Osteoblast (primary cell): ENCODE measurements around the gene KRTAP9-3. TPM values are rescaled to one million over a fixed set of nuclear protein-coding genes. Genes with fewer than 3 reads are reported as not detected.

Source experiments
- small RNA-seq: library from RNA; depleted of rRNA; stranded (forward); fragments of <200 nt; gene quantifications from one replicate; pipeline ENCODE3, GENCODE V24; 2012
- total RNA-seq: library from RNA; depleted of rRNA; stranded (reverse); fragments of >200 nt; gene quantifications from 2 replicates; pipeline ENCODE4 v1.2.3, GENCODE V29; 2012

KRTAP9-3 gene
- total RNA-seq, 1 donor, result not detected

Small RNA genes lying within 50 kb of the gene (small RNA-seq; reads per million reads assigned to genes)
- gene KRTAP4-17P, result not detected
- not detected for gene KRTAP9-10P

Other genes with a start within 250 kb of the KRTAP9-3 start
- gene KRT40, start 248.1 kb upstream of the KRTAP9-3 start, total RNA-seq, result under 0.01 TPM in 1 of 2 replicates, not detected in the other
- gene KRTAP3-3, start 238.3 kb upstream of the KRTAP9-3 start, total RNA-seq, result not detected in 2 replicates
- not detected in 2 replicates for gene KRTAP3-2, start 232.5 kb upstream of the KRTAP9-3 start, total RNA-seq
- not detected in 2 replicates for gene KRTAP3-1, start 223.3 kb upstream of the KRTAP9-3 start, total RNA-seq
- 25.0 and 31.8 TPM in 2 replicates for gene KRTAP1-5, start 205.2 kb upstream of the KRTAP9-3 start, total RNA-seq
- gene KRTAP1-4, start 202.3 kb upstream of the KRTAP9-3 start, total RNA-seq, result not detected in 2 replicates
- not detected in 2 replicates for gene KRTAP1-3, start 197.6 kb upstream of the KRTAP9-3 start, total RNA-seq
- 2.2 and 2.4 TPM in 2 replicates for gene KRTAP1-1, start 191.0 kb upstream of the KRTAP9-3 start, total RNA-seq
- gene KRTAP2-1, start 185.1 kb upstream of the KRTAP9-3 start, total RNA-seq, result not detected in 2 replicates
- not detected in 2 replicates for gene KRTAP2-2, start 177.2 kb upstream of the KRTAP9-3 start, total RNA-seq
- gene KRTAP2-3, start 172.3 kb upstream of the KRTAP9-3 start, total RNA-seq, result 0.29 TPM in 1 of 2 replicates, not detected in the other
- not detected in 2 replicates for gene KRTAP2-4, start 166.6 kb upstream of the KRTAP9-3 start, total RNA-seq
- gene KRTAP4-7, start 148.3 kb upstream of the KRTAP9-3 start, total RNA-seq, result under 0.01 and 0.72 TPM in 2 replicates
- gene KRTAP4-8, start 134.3 kb upstream of the KRTAP9-3 start, total RNA-seq, result not detected in 2 replicates
- not detected in 2 replicates for gene KRTAP4-16, start 130.2 kb upstream of the KRTAP9-3 start, total RNA-seq
- not detected in 2 replicates for gene KRTAP4-9, start 127.1 kb upstream of the KRTAP9-3 start, total RNA-seq
- gene KRTAP4-11, start 114.1 kb upstream of the KRTAP9-3 start, total RNA-seq, result not detected in 2 replicates
- gene KRTAP4-12, start 108.3 kb upstream of the KRTAP9-3 start, total RNA-seq, result not detected in 2 replicates
- not detected in 2 replicates for gene KRTAP4-6, start 91.9 kb upstream of the KRTAP9-3 start, total RNA-seq
- gene KRTAP4-5, start 82.6 kb upstream of the KRTAP9-3 start, total RNA-seq, result not detected in 2 replicates
- not detected in 2 replicates for gene KRTAP4-4, start 71.7 kb upstream of the KRTAP9-3 start, total RNA-seq
- gene KRTAP4-3, start 64.2 kb upstream of the KRTAP9-3 start, total RNA-seq, result not detected in 2 replicates
- gene KRTAP4-2, start 54.2 kb upstream of the KRTAP9-3 start, total RNA-seq, result not detected in 2 replicates
- not detected in 2 replicates for gene KRTAP4-1, start 47.5 kb upstream of the KRTAP9-3 start, total RNA-seq
- not detected in 2 replicates for gene KRTAP9-1, start 42.6 kb upstream of the KRTAP9-3 start, total RNA-seq
- gene KRTAP9-2, start 5.8 kb upstream of the KRTAP9-3 start, total RNA-seq, result not detected in 2 replicates
- not detected in 2 replicates for gene KRTAP9-8, start 5.5 kb downstream of the KRTAP9-3 start, total RNA-seq
- not detected in 2 replicates for gene KRTAP9-4, start 17.2 kb downstream of the KRTAP9-3 start, total RNA-seq
- gene KRTAP9-9, start 22.9 kb downstream of the KRTAP9-3 start, total RNA-seq, result not detected in 2 replicates
- not detected in 2 replicates for gene KRTAP9-6, start 32.9 kb downstream of the KRTAP9-3 start, total RNA-seq
- gene KRTAP9-7, start 43.2 kb downstream of the KRTAP9-3 start, total RNA-seq, result not detected in 2 replicates
- gene KRTAP29-1, start 70.4 kb downstream of the KRTAP9-3 start, total RNA-seq, result not detected in 2 replicates
- not detected in 2 replicates for gene KRTAP16-1, start 76.9 kb downstream of the KRTAP9-3 start, total RNA-seq
- gene KRTAP17-1, start 83.3 kb downstream of the KRTAP9-3 start, total RNA-seq, result not detected in 2 replicates
- gene KRT33A, start 118.4 kb downstream of the KRTAP9-3 start, total RNA-seq, result not detected in 2 replicates
- 0.29 and 1.1 TPM in 2 replicates for gene KRT33B, start 137.4 kb downstream of the KRTAP9-3 start, total RNA-seq
- 9.4 and 11.2 TPM in 2 replicates for gene KRT34, start 149.9 kb downstream of the KRTAP9-3 start, total RNA-seq
- gene KRT31, start 165.2 kb downstream of the KRTAP9-3 start, total RNA-seq, result not detected in 2 replicates
- gene KRT37, start 192.1 kb downstream of the KRTAP9-3 start, total RNA-seq, result not detected in 2 replicates
- gene KRT38, start 208.5 kb downstream of the KRTAP9-3 start, total RNA-seq, result under 0.01 TPM in 2 replicates
- gene KRT32, start 234.9 kb downstream of the KRTAP9-3 start, total RNA-seq, result not detected in 2 replicates
- gene KRT35, start 248.7 kb downstream of the KRTAP9-3 start, total RNA-seq, result not detected in 2 replicates